Loucy (cell line): Measurements from ENCODE around the gene NR1I3.

Source experiments
- EZH2phosphoT487 ChIP-seq: fragments of 200-600 bp; IDR thresholded peaks from 2 replicates; pipeline ENCODE4 v1.6.1; 2018; ENCODE audit warnings: antibody characterized with exemption, mild to moderate bottlenecking, moderate library complexity, borderline replicate concordance
- TF ChIP-seq, protein P1 (sequence below): fragments of 200-600 bp; sonication (generic); conservative IDR thresholded peaks from 2 replicates; pipeline ENCODE4 v1.5.1; 2014; ENCODE audit warnings: mild to moderate bottlenecking, antibody characterized with exemption, low read length

DNA sequence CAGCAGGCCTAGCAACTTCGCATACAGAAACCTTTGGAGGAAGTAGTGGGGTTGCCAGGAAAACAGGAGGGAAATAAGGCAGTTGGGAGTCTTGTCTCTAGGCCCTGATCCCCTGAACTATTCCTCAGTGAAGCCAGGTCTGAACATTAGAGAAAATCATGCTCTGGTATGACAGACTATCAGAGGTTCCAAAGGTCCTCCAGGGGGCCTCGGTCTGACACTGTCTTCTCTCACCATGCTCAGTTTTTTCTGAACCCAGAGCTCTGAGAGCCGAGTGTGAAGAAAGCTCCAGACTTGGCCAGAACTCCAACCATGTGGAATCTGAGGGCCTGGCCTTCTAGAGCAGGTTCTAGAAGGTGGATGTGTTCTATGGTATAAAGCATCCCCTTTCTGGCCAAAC is 8.1 kb downstream of the NR1I3 start:
- TF ChIP-seq, protein P1, sequence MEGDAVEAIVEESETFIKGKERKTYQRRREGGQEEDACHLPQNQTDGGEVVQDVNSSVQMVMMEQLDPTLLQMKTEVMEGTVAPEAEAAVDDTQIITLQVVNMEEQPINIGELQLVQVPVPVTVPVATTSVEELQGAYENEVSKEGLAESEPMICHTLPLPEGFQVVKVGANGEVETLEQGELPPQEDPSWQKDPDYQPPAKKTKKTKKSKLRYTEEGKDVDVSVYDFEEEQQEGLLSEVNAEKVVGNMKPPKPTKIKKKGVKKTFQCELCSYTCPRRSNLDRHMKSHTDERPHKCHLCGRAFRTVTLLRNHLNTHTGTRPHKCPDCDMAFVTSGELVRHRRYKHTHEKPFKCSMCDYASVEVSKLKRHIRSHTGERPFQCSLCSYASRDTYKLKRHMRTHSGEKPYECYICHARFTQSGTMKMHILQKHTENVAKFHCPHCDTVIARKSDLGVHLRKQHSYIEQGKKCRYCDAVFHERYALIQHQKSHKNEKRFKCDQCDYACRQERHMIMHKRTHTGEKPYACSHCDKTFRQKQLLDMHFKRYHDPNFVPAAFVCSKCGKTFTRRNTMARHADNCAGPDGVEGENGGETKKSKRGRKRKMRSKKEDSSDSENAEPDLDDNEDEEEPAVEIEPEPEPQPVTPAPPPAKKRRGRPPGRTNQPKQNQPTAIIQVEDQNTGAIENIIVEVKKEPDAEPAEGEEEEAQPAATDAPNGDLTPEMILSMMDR, result peak; percentile 51
- TF ChIP-seq EZH2phosphoT487, result no peak
